K562 (cell line): ENCODE results near the gene SRF. TPM values are rescaled to one million over a fixed set of nuclear protein-coding genes. Genes with fewer than 3 reads are reported as not detected.

ENCODE experiments used
- CGGBP1 ChIP-seq: fragments of 250-450 bp; sonication (Bioruptor Pico); IDR thresholded peaks from 2 replicates; pipeline ENCODE4 v1.9.0; 2021; ENCODE audit warnings: mild to moderate bottlenecking
- E2F6 ChIP-seq, 2 experiments: IDR thresholded peaks; 2 replicates each; pipeline ENCODE4 v1.6.1; 2011; ENCODE audit warnings: borderline replicate concordance in 1 of 2, control low read depth in 1 of 2, low read depth in 1 of 2, low read length in 1 of 2, mild to moderate bottlenecking in 1 of 2, mixed read lengths in 1 of 2, moderate library complexity in 1 of 2; ENCODE audit not compliant: insufficient read depth in 1 of 2, insufficient read length in 1 of 2, poor library complexity in 1 of 2, severe bottlenecking in 1 of 2; ENCODE audit errors: extremely low read depth in 1 of 2
- E2F8 ChIP-seq: fragments of 450-650 bp; IDR thresholded peaks from 2 replicates; pipeline ENCODE4 v1.7.1; 2018; ENCODE audit warnings: mild to moderate bottlenecking, low read depth; ENCODE audit not compliant: partially characterized antibody
- HINFP ChIP-seq: fragments of 450-650 bp; conservative IDR thresholded peaks from 2 replicates; pipeline ENCODE4 v1.6.1; 2016; ENCODE audit warnings: missing genetic modification characterization, low read depth, mild to moderate bottlenecking, control low read depth, missing compliant biosample characterization
- MYBL2 ChIP-seq, 2 experiments: fragments of 450-650 bp in 1 of 2; sonication (generic) in 1 of 2; formaldehyde crosslinking in 1 of 2; IDR thresholded peaks; 2 replicates each; pipeline versions ENCODE4 v1.6.1 to v1.8.1; 2017 to 2022; ENCODE audit warnings: borderline replicate concordance in 1 of 2, inconsistent platforms in 1 of 2, low read depth in 1 of 2, mild to moderate bottlenecking in 1 of 2, missing genetic modification reagents in 1 of 2, moderate library complexity in 1 of 2
- PCBP1 ChIP-seq: fragments of 200-400 bp; formaldehyde crosslinking; IDR thresholded peaks from 2 replicates; pipeline ENCODE4 v1.6.1; 2018; ENCODE audit warnings: mild to moderate bottlenecking, low read depth, low read length; ENCODE audit not compliant: poor library complexity, severe bottlenecking
- PCBP2 ChIP-seq: fragments of 200-400 bp; formaldehyde crosslinking; IDR thresholded peaks from 2 replicates; pipeline ENCODE4 v1.6.1; 2018; ENCODE audit warnings: low read length, low read depth, mild to moderate bottlenecking, moderate library complexity; ENCODE audit not compliant: poor library complexity, severe bottlenecking
- RBM14 ChIP-seq: fragments of 200-400 bp; formaldehyde crosslinking; IDR thresholded peaks from 2 replicates; pipeline ENCODE4 v1.6.1; 2018; ENCODE audit warnings: low read depth, mild to moderate bottlenecking, low read length, moderate library complexity, borderline replicate concordance; ENCODE audit not compliant: insufficient read depth
- SIN3B ChIP-seq: fragments of 450-650 bp; IDR thresholded peaks from 2 replicates; pipeline ENCODE4 v1.6.1; 2017; ENCODE audit warnings: low read depth, mild to moderate bottlenecking, moderate library complexity
- SREBF1 ChIP-seq: fragments of 150-350 bp; IDR thresholded peaks from 2 replicates; pipeline ENCODE4 v1.6.1; 2014; ENCODE audit warnings: antibody characterized with exemption, low read depth, low read length, borderline replicate concordance
- THAP7 ChIP-seq: fragments of 250-450 bp; sonication (Bioruptor Pico); IDR thresholded peaks from 2 replicates; pipeline ENCODE4 v1.5.0; 2021
- ZNF124 ChIP-seq: sonication (generic); formaldehyde crosslinking; IDR thresholded peaks from 2 replicates; pipeline ENCODE4 v1.8.1; 2022; ENCODE audit warnings: missing genetic modification reagents
- ZNF347 ChIP-seq: fragments of 450-650 bp; formaldehyde crosslinking; IDR thresholded peaks from 2 replicates; pipeline ENCODE4 v1.4.0; 2020; ENCODE audit warnings: low read depth, mild to moderate bottlenecking, moderate library complexity
- ZNF592 ChIP-seq: fragments of 450-650 bp; IDR thresholded peaks from 2 replicates; pipeline ENCODE4 v1.6.1; 2017; ENCODE audit warnings: antibody characterized with exemption, mild to moderate bottlenecking
- polyA plus RNA-seq, 8 experiments: library from polyadenylated mRNA; depleted of rRNA in 4 of 8; stranded (reverse) in 5 of 8; unstranded in 3 of 8; fragments of >200 nt; fragmentation: Nextera tagmentation in 2 of 8; fragmentation: Illumina TruSeq in 1 of 8; extraction: Ambion mirVana in 2 of 8; extraction: Trizol in 1 of 8; gene quantifications; 2 replicates each; pipeline versions ENCODE4 v1.2.1 to v1.2.3, GENCODE V29; 2011 to 2014; ENCODE audit warnings: inconsistent platforms in 1 of 8, missing spikeins in 1 of 8
- total RNA-seq, 7 experiments: library from RNA; depleted of rRNA in 6 of 7; stranded (reverse); fragments of >200 nt in 6 of 7; fragmentation: Illumina TruSeq in 2 of 7; extraction: Trizol in 2 of 7; gene quantifications; 2 replicates each; pipeline versions ENCODE4 v1.2.1 to v1.2.3, GENCODE V29; 2011 to 2021; ENCODE audit warnings: low replicate concordance in 1 of 7

SRF gene
- total and polyA plus RNA-seq, 9 of the 15 experiments (the other 6 are each of a cell fraction or from before 2014, with no cell fraction given), result 2.5 to 37.0 (median 24.6) TPM

GRCh38 chr6:43171707-43172103, 636 bp downstream of the SRF start (continued):
- peak; percentile 73 for TF ChIP-seq PCBP1
- TF ChIP-seq MYBL2 (IDR thresholded peaks at IDR 0.05; ENCODE audit: low read depth), result no peak
- no peak for TF ChIP-seq MYBL2 (CRISPR knock-in tag; IDR thresholded peaks at IDR 0.05; ENCODE audit: borderline replicate concordance)
- TF ChIP-seq ZNF124 (CRISPR knock-in tag), result no peak
- 0 out of 2 replicates have a peak, but pooled peaks have one; percentile 60 for TF ChIP-seq ZNF592
- peak; percentile 4 for TF ChIP-seq PCBP2
- TF ChIP-seq ZNF347, result no peak
- no peak for TF ChIP-seq E2F8
- no peak for TF ChIP-seq CGGBP1
- 0 out of 2 replicates have a peak, but pooled peaks have one; percentile 34 for TF ChIP-seq THAP7 (CRISPR knock-in tag)
- TF ChIP-seq RBM14, result peak; percentile 73; the same call in 1 of the 2 replicates
- no peak for TF ChIP-seq HINFP (tag)
- no peak for TF ChIP-seq E2F6 (IDR thresholded peaks at IDR 0.05; ENCODE audit: borderline replicate concordance in 1 of 2, extremely low read depth in 1 of 2, insufficient read depth in 1 of 2, insufficient read length in 1 of 2, low read depth in 1 of 2, low read length in 1 of 2, poor library complexity in 1 of 2, severe bottlenecking in 1 of 2)
- TF ChIP-seq SREBF1, result no peak
- TF ChIP-seq SIN3B, result 0 out of 2 replicates have a peak, but pooled peaks have one; percentile 5
